GM23338 (cell line): Measurements from ENCODE around the gene EVI5. TPM values are rescaled to one million over a fixed set of nuclear protein-coding genes. Genes with fewer than 3 reads are reported as not detected.

ENCODE experiments used
- polyA plus RNA-seq: library from polyadenylated mRNA; unstranded; fragments of >200 nt; fragmentation: Nextera tagmentation; extraction: Ambion mirVana; gene quantifications from 2 replicates; pipeline ENCODE4 v1.2.1, GENCODE V29; 2016
- small RNA-seq: library from RNA; depleted of rRNA; stranded (forward); fragments of <200 nt; gene quantifications from one replicate; pipeline ENCODE3, GENCODE V24; 2014; ENCODE audit warnings: low replicate concordance
- total RNA-seq: library from RNA; depleted of rRNA; stranded (reverse); fragments of >200 nt; shearing (Covaris generic); gene quantifications from 2 replicates; pipeline ENCODE4 v1.2.3, GENCODE V29; 2014; rRNA removed

EVI5 gene
- total and polyA plus RNA-seq, 2 experiments from 2014 or later = 15.6 to 24.8 TPM

Small RNAs within 50 kb of the gene (small RNA-seq; reads per million reads assigned to genes)
- not detected for gene AC104332.2
- not detected for gene RNU4-59P

Other genes with a start within 250 kb of the EVI5 start
- 2,030 and 2,182 TPM in 2 replicates for gene RPL5, start 46.9 kb upstream of the EVI5 start, total RNA-seq
- gene RPL5, start 46.9 kb upstream of the EVI5 start, polyA plus RNA-seq = 3,547 and 4,172 TPM in 2 replicates
- 5.0 and 6.1 TPM in 2 replicates for gene DIPK1A, start 176.4 kb upstream of the EVI5 start, total RNA-seq
- 3.3 and 4.8 TPM in 2 replicates for gene DIPK1A, start 176.4 kb upstream of the EVI5 start, polyA plus RNA-seq